HG02970 (cell line): ENCODE data around the gene DENND1A.
"Not testable (repeated sequence)": the region's sequence is repeated elsewhere in the genome, so short reads cannot be mapped to it uniquely, and the experiment has no call there.

Source experiments
- ATAC-seq: cut with Tn5 transposase; IDR thresholded peaks from one replicate; pipeline ENCODE4 v1.9.1; 2021; ENCODE audit warnings: mild to moderate bottlenecking, moderate library complexity, moderate number of reproducible peaks; ENCODE audit not compliant: unreplicated experiment, low FRiP score

Gene DENND1A

GRCh38 chr9:123823194-123823947 is 106.6 kb downstream of the DENND1A start:
- ATAC-seq = no peak

- ATAC-seq = no peak
Observed at GRCh38 chr9:123821619-123822018, 108.3 kb downstream of the DENND1A start.

GRCh38 chr9:123820139-123820538 is 109.8 kb downstream of the DENND1A start:
- ATAC-seq = no peak

- ATAC-seq = no peak
Observed at GRCh38 chr9:123816817-123817472, 113.0 kb downstream of the DENND1A start.

- not testable (repeated sequence) for ATAC-seq
Observed at GRCh38 chr9:123815856-123816255, 114.1 kb downstream of the DENND1A start.

GRCh38 chr9:123814496-123814895 is 115.4 kb downstream of the DENND1A start:
- ATAC-seq = no peak

GRCh38 chr9:123812984-123813383 is 116.9 kb downstream of the DENND1A start:
- ATAC-seq = no peak

GRCh38 chr9:123807251-123807650 is 122.7 kb downstream of the DENND1A start:
- no peak for ATAC-seq

- ATAC-seq = no peak
Observed at GRCh38 chr9:123806829-123807228, 123.1 kb downstream of the DENND1A start.

GRCh38 chr9:123798195-123798594 is 131.7 kb downstream of the DENND1A start:
- no peak for ATAC-seq

- no peak for ATAC-seq
Observed at GRCh38 chr9:123796618-123797484, 133.1 kb downstream of the DENND1A start.

GRCh38 chr9:123796094-123796493 is 133.8 kb downstream of the DENND1A start:
- ATAC-seq = no peak

- ATAC-seq = no peak
Observed at GRCh38 chr9:123795336-123795735, 134.6 kb downstream of the DENND1A start.

GRCh38 chr9:123792501-123792900 is 137.4 kb downstream of the DENND1A start:
- ATAC-seq = no peak

- ATAC-seq = no peak
Observed at GRCh38 chr9:123789554-123790292, 140.2 kb downstream of the DENND1A start.

GRCh38 chr9:123787416-123787815 is 142.5 kb downstream of the DENND1A start:
- ATAC-seq = no peak

GRCh38 chr9:123784518-123784917 is 145.4 kb downstream of the DENND1A start:
- ATAC-seq = no peak

- no peak for ATAC-seq
Observed at GRCh38 chr9:123778232-123778902, 151.6 kb downstream of the DENND1A start.

GRCh38 chr9:123776708-123777537 is 153.0 kb downstream of the DENND1A start:
- ATAC-seq = no peak
